ENCODE data around the gene RBCK1. TPM values are rescaled to one million over a fixed set of nuclear protein-coding genes. Genes with fewer than 3 reads are reported as not detected.
A peak's percentile ranks its signal among the peaks of the same experiment; 100 is the strongest.

Gene RBCK1
- total and polyA plus RNA-seq, 9 donors: 53.5 to 86.9 (median 76.6) TPM

DNA sequence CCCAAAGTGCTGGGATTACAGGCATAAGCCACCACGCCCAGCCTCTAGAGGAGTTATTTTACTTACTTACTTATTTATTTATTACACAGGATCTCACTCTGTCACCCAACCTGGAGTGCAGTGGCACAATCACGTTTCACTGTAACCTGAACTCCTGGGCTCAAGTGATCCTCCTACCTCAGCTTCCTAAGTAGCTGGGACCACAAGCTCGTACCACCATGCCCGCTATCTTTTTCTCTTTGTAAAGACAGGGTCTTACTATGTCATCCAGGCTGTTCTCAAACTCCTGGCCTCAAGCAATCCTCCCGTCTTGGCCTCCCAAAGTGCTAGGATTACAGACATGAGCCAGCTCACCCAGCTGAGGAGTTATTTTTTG is 29.1 kb upstream of the RBCK1 start:
- DNase-seq: no peak
- intact Hi-C loops (cut with DNase I): no loop called here

DNA sequence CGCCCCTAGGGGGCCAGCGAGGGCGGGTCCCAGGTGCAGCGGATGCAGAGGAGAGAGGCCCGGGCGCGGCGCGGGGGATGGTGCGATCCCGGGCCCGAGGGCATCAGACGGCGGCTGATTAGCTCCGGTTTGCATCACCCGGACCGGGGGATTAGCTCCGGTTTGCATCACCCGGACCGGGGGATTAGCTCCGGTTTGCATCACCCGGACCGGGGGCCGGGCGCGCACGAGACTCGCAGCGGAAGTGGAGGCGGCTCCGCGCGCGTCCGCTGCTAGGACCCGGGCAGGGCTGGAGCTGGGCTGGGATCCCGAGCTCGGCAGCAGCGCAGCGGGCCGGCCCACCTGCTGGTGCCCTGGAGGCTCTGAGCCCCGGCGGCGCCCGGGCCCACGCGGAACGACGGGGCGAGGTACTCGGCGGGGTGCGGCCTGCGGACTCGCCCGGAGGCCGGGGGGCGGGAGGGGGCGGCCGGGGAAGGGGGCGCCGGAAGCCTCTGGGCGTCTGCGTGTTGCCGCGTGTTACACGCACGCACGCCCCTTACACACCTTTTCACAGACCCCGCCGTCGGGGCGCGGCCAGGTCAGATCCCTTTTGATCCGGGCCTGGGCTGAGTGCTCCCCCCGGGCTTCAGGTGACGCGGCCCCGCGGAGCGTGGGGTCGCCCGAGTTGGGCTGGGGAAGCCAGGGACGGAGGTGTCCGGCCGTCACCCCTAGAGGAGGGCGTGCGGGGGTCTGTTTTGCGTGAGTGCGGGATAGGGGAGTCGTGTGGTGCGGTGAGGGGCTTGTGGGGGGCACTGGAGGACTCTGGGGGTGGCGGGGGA is 27.1 kb upstream of the RBCK1 start:
- Histone ChIP-seq H3K27ac (no peak overlapping the region), H3K36me3 (no peaks in the 10 kb centered on the region), H3K4me3 (peak overlapping the region; percentile 50), H3K27me3 (no peaks in the 10 kb centered on the region), H3K4me1 (ENCODE audit: insufficient read depth) (peaks cover 7% of the 10 kb centered on the region), H3K9me3 (no peaks in the 10 kb centered on the region)
- intact Hi-C loops (cut with DNase I): no loop called here
- peak; percentile 32 to 68 (median 45) for DNase-seq
- WGBS, 3 donors: 0 to 1% (median 0%) methylated on average over 92 to 93 of the region's 93 CpGs
- TF ChIP-seq POLR2A (IDR thresholded peaks at IDR 0.05) (no peak), EP300 (IDR thresholded peaks at IDR 0.05) (no peak)
- TF ChIP-seq, protein P1, sequence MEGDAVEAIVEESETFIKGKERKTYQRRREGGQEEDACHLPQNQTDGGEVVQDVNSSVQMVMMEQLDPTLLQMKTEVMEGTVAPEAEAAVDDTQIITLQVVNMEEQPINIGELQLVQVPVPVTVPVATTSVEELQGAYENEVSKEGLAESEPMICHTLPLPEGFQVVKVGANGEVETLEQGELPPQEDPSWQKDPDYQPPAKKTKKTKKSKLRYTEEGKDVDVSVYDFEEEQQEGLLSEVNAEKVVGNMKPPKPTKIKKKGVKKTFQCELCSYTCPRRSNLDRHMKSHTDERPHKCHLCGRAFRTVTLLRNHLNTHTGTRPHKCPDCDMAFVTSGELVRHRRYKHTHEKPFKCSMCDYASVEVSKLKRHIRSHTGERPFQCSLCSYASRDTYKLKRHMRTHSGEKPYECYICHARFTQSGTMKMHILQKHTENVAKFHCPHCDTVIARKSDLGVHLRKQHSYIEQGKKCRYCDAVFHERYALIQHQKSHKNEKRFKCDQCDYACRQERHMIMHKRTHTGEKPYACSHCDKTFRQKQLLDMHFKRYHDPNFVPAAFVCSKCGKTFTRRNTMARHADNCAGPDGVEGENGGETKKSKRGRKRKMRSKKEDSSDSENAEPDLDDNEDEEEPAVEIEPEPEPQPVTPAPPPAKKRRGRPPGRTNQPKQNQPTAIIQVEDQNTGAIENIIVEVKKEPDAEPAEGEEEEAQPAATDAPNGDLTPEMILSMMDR (IDR thresholded peaks at IDR 0.05): no peak

More for the DNA sequence above, 29.1 kb upstream of the RBCK1 start:
- H3K27ac ChIP-seq: no peak overlapping the region
- no peak overlapping the region for H3K4me3 ChIP-seq
- peaks cover 7% of the 10 kb centered on the region for H3K4me1 ChIP-seq (ENCODE audit: insufficient read depth)
- TF ChIP-seq EP300 (IDR thresholded peaks at IDR 0.05) (no peak), POLR2A (IDR thresholded peaks at IDR 0.05) (no peak)
- TF ChIP-seq, protein P1 (IDR thresholded peaks at IDR 0.05): no peak
- no peaks in the 10 kb centered on the region for H3K27me3 ChIP-seq
- no peaks in the 10 kb centered on the region for H3K36me3 ChIP-seq
- no peaks in the 10 kb centered on the region for H3K9me3 ChIP-seq
- 55 to 73% (median 72%) methylated on average over 5 of the region's 5 CpGs for WGBS, 3 donors

DNA sequence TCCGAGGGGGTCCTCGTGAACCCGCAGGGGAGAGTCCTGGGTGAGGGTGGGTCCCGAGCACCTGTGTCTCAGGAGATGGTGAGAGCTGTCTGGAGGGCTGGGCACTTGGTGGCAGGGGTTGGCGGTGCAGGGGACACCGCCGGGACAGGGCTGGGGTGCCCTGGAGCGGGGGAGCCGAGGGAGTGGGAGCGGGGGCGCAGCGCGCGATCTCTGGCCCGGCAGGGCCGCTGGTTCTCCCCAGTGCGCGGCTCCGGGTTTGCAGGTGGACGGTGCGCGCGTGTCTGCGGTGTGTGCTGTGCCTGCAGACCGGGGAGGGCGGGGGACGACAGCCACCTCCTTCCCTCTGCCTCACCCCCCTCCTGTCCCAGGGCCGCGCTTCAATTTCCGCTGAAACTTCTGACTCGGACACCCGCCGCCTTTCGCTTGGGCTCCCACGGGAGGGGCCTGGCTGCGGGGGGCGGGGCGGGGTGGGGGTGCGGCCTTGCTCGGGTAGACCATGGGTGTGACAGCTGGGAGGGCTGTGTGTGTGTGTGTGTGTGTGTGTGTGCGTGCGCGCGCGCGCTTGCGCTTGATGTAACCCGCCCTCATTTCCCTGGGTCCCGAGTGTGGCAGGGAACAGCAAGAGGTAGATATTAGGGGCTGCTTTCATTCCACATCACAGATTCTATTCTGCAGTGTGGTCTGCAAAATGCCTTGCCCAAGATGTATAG is 26.4 kb upstream of the RBCK1 start:
- peaks cover 7% of the 10 kb centered on the region for H3K4me1 ChIP-seq (ENCODE audit: insufficient read depth)
- intact Hi-C loops (cut with DNase I): no loop called here
- no peaks in the 10 kb centered on the region for H3K36me3 ChIP-seq
- 1 to 2% (median 2%) methylated on average over 41 to 48 of the region's 49 CpGs for WGBS, 3 donors
- no peaks in the 10 kb centered on the region for H3K27me3 ChIP-seq
- TF ChIP-seq EP300 (IDR thresholded peaks at IDR 0.05) (no peak), POLR2A (IDR thresholded peaks at IDR 0.05) (no peak)
- TF ChIP-seq, protein P1 (IDR thresholded peaks at IDR 0.05): no peak
- no peaks in the 10 kb centered on the region for H3K9me3 ChIP-seq
- no peak overlapping the region for H3K27ac ChIP-seq
- DNase-seq: peak; percentile 42 to 66 (median 60)
- peak overlapping the region; percentile 50 for H3K4me3 ChIP-seq

DNA sequence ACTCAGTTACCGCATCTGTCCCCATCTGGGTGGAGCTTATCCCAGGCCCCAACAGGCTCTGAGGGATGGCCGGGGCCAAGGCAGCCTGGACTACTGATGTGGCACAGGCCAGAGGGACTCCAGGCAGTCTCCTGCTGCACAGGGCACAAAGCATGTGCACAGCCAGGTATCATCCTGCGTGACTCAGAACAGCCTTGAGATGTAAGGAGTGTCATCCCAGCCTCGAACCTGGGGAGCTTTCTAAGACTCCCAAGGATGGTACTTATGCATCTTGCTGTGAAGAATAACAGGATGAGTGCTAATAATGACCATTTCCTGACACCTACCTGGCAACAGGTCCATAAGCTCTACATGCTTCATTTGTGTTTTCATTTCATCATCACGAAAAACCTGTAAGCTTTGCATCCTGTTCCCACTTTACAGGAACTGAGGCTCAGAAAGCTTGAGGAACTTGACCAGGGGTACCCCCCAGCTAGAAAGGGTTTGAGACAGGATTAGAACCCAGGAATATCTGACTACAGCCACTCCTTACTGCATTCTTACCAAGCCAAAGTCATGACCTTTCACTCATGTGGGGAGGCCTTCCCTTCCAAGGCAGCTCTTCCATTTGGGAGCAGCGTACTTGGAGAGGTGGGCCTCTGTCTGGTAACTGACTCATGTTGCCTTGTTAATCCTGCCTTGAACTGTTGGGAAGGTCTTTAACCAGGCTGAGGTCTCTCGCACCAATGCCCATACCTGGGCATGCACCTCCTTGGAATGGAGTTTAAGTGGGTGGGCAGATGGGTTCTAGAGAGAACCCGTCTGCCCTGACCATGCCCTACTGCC is 25.6 kb upstream of the RBCK1 start:
- WGBS, 3 donors: 65 to 82% (median 70%) methylated on average over 8 of the region's 8 CpGs
- TF ChIP-seq POLR2A (IDR thresholded peaks at IDR 0.05) (no peak), EP300 (IDR thresholded peaks at IDR 0.05) (no peak)
- TF ChIP-seq, protein P1 (IDR thresholded peaks at IDR 0.05): no peak
- Histone ChIP-seq H3K4me1 (ENCODE audit: insufficient read depth) (peaks cover 7% of the 10 kb centered on the region), H3K27me3 (no peaks in the 10 kb centered on the region), H3K9me3 (no peaks in the 10 kb centered on the region), H3K27ac (no peak overlapping the region), H3K36me3 (no peaks in the 10 kb centered on the region), H3K4me3 (no peak overlapping the region)
- DNase-seq: no peak
- intact Hi-C loops (cut with DNase I): no loop called here

All from ovary (tissue), 9 donors.